Brain microvascular endothelial cell (primary cell): ENCODE data around the gene NPRL2.
A peak's percentile ranks its signal among the peaks of the same experiment; 100 is the strongest.
"Not testable (repeated sequence)": the region's sequence is repeated elsewhere in the genome, so short reads cannot be mapped to it uniquely, and the experiment has no call there.

Experiments used
- DNase-seq: peaks from one replicate; pipeline ENCODE4 v3.0.0-alpha.2; 2020
- H3K27ac ChIP-seq: fragments of 250-450 bp; sonication (Bioruptor Pico); 2 replicates; pipeline ENCODE4 v1.5.1; 2020; ENCODE audit warnings: mild to moderate bottlenecking, moderate library complexity
- H3K27me3 ChIP-seq: fragments of 250-450 bp; sonication (Bioruptor Pico); replicated peaks from 2 replicates; pipeline ENCODE4 v1.5.1; 2020; ENCODE audit warnings: mild to moderate bottlenecking
- H3K36me3 ChIP-seq: fragments of 250-450 bp; sonication (Bioruptor Pico); replicated peaks from 2 replicates; pipeline ENCODE4 v1.5.1; 2020; ENCODE audit warnings: mild to moderate bottlenecking
- H3K4me3 ChIP-seq: 2 replicates; pipeline ENCODE4 v1.5.1; 2011; ENCODE audit warnings: low read depth, mild to moderate bottlenecking, control low read depth, low read length, moderate library complexity
- CTCF ChIP-seq: IDR thresholded peaks from 2 replicates; pipeline ENCODE4 v1.5.1; 2011; ENCODE audit warnings: low read depth, mild to moderate bottlenecking, moderate library complexity, low read length, control low read depth, inconsistent platforms; ENCODE audit errors: missing control alignments
- in situ Hi-C: cut with HindIII; loops from 2 replicates; pipeline ENCODE4 v1.10.0; 2017; ENCODE audit warnings: low sequenced_read_pairs, low pct_ligation_motif_present

Gene NPRL2

GRCh38 chr3:50314816-50315215, 35.8 kb downstream of the NPRL2 start:
- DNase-seq: no peak
- no peak for TF ChIP-seq CTCF
- Histone ChIP-seq H3K36me3 (peaks cover 9% of the 10 kb centered on the region), H3K4me3 (no peak overlapping the region), H3K27me3 (no peaks in the 10 kb centered on the region), H3K27ac (no peak overlapping the region)
- in situ Hi-C loops: no loop called here

DNA sequence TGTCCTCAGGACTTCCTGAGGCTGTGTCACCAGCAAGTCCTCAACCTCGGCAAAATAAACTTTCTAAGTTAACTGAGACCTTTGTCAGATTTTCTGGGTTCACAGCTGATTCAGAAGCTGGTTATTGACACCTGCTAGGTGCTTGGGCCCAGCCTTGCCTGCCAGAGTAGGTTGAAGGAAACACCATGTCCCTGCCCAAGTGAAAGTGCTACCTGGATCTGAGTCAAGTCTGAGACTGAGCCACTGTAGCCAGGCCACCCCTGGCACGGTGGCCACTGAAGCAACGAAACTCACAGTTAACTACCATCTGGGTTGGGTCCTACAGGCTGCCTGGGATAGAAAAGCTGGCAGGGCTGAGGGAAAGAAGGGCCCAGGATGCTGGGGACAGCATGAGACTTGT, 36.2 kb downstream of the NPRL2 start:
- no peak for DNase-seq
- peaks cover 4% of the 10 kb centered on the region for H3K36me3 ChIP-seq
- H3K4me3 ChIP-seq: no peak overlapping the region
- H3K27me3 ChIP-seq: no peaks in the 10 kb centered on the region
- H3K27ac ChIP-seq: no peak overlapping the region
- no peak for TF ChIP-seq CTCF
- in situ Hi-C loops: no loop called here

- DNase-seq, H3K4me3 ChIP-seq, in situ Hi-C loops, H3K27me3 ChIP-seq, H3K27ac ChIP-seq, H3K36me3 ChIP-seq: not testable (repeated sequence)
Measured at GRCh38 chr3:50312041-50312440, 38.5 kb downstream of the NPRL2 start.

- Histone ChIP-seq H3K27me3 (no peaks in the 10 kb centered on the region), H3K36me3 (no peaks in the 10 kb centered on the region), H3K27ac (no peak overlapping the region), H3K4me3 (no peak overlapping the region)
- in situ Hi-C loops: no loop called here
- DNase-seq: no peak
- no peak for TF ChIP-seq CTCF
Measured at GRCh38 chr3:50304601-50305000, 46.0 kb downstream of the NPRL2 start.

- DNase-seq: no peak
- no peaks in the 10 kb centered on the region for H3K27me3 ChIP-seq
- in situ Hi-C loops: no loop called here
Measured at GRCh38 chr3:50303013-50303815, 47.4 kb downstream of the NPRL2 start, which contains the start of gene HYAL1. HYAL1 (minus strand) TSS chr3:50303574; CDS start chr3:50302956, 618 bp downstream.

More at GRCh38 chr3:50303013-50303815, 47.4 kb downstream of the NPRL2 start, which contains the start of gene HYAL1:
- Histone ChIP-seq H3K27ac (no peak within 1 kb of the TSS), H3K36me3 (no peaks in the 10 kb centered on the region), H3K4me3 (no peak within 1 kb of the TSS)
- peak; percentile 26 for TF ChIP-seq CTCF
